ENCODE measurements around the gene MEST. TPM values are rescaled to one million over a fixed set of nuclear protein-coding genes. Genes with fewer than 3 reads are reported as not detected.
"Not testable (repeated sequence)": the region's sequence is repeated elsewhere in the genome, so short reads cannot be mapped to it uniquely, and the experiment has no call there.

Gene MEST
- polyA plus RNA-seq, 1 donor from 2014 or later, result 136 TPM

DNA sequence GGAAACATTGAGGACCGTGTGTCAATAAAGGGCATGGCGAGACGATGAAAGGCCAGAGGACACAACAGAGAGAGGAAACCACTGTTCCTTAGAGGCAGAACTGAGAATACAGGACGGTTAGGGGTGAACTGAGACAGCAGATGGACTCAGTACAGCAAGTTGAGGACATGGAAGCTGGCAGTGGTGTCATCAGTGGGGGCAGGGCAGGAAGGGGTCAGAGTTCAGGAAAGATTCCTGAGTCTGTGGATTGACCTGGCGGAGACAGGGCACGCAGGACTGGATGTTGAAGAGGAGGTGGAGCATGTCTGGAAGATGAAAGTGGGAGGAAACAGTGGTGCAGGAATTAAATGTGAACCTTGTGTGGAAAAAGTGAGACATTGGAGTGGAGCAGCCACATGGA, 46.0 kb downstream of the MEST start:
- TF ChIP-seq POLR2AphosphoS5 (IDR thresholded peaks at IDR 0.05), result peak; percentile 14
- not testable (repeated sequence) for H3K9me3 ChIP-seq (ENCODE audit: low read length); H3K79me2 ChIP-seq (replicated peaks; ENCODE audit: insufficient read depth, low read length); H4K20me1 ChIP-seq (ENCODE audit: insufficient read depth); H3K4me3 ChIP-seq (ENCODE audit: low read length); H3K27ac ChIP-seq (ENCODE audit: low read length); H2AFZ ChIP-seq (ENCODE audit: low read depth, low read length); H3K4me2 ChIP-seq (ENCODE audit: low read length); H3F3A ChIP-seq (ENCODE audit: insufficient read depth, low read length, poor library complexity, severe bottlenecking); H3K27me3 ChIP-seq (ENCODE audit: insufficient read depth, low read depth, low read length); H3K36me3 ChIP-seq (ENCODE audit: insufficient read depth, low read length); H3K9ac ChIP-seq (ENCODE audit: low read length); H3K9me2 ChIP-seq (ENCODE audit: insufficient read depth, low read length)

DNA sequence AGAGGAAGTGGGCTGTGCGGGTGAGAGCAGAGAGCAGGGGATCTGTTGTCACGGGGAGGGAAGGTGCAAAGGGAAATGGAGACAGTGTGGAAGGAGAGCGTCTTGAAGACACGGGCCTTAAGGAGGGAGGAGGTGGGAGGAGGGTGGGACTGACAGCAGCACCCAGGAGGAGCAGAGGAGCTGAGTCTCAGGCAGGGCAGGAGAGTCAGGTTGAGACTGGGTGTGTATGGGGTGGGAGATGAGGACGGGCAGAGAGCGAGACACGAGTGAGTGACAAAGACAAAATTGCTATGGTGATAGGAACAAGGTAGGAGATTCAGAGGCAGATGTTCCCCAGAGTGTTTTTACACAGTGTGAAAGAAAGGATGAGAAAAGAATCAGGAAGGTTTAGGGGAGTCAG, 49.4 kb downstream of the MEST start:
- H3K4me2 ChIP-seq (ENCODE audit: low read length); H3K4me3 ChIP-seq (ENCODE audit: low read length); H3K79me2 ChIP-seq (replicated peaks; ENCODE audit: insufficient read depth, low read length); H3K9me2 ChIP-seq (ENCODE audit: insufficient read depth, low read length); H3K27me3 ChIP-seq (ENCODE audit: insufficient read depth, low read depth, low read length); H3K36me3 ChIP-seq (ENCODE audit: insufficient read depth, low read length); H3K9me3 ChIP-seq (ENCODE audit: low read length); H3K27ac ChIP-seq (ENCODE audit: low read length); H2AFZ ChIP-seq (ENCODE audit: low read depth, low read length); H3F3A ChIP-seq (ENCODE audit: insufficient read depth, low read length, poor library complexity, severe bottlenecking); H4K20me1 ChIP-seq (ENCODE audit: insufficient read depth); H3K9ac ChIP-seq (ENCODE audit: low read length): not testable (repeated sequence)

DNA sequence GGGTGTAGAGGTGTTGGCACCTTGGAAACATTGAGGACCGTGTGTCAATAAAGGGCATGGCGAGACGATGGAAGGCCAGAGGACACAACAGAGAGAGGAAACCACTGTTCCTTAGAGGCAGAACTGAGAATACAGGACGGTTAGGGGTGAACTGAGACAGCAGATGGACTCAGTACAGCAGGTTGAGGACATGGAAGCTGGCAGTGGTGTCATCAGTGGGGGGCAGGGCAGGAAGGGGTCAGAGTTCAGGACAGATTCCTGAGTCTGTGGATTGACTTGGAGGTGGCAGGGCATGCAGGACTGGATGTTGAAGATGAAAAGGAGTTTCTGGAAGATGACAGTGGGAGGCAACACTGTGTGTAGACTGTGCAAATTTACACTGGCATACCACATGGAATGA, 50.4 kb downstream of the MEST start:
- H3K79me2 ChIP-seq (replicated peaks; ENCODE audit: insufficient read depth, low read length); H3K4me2 ChIP-seq (ENCODE audit: low read length); H3K9me3 ChIP-seq (ENCODE audit: low read length); H3K9me2 ChIP-seq (ENCODE audit: insufficient read depth, low read length); H3F3A ChIP-seq (ENCODE audit: insufficient read depth, low read length, poor library complexity, severe bottlenecking); H2AFZ ChIP-seq (ENCODE audit: low read depth, low read length); H3K27me3 ChIP-seq (ENCODE audit: insufficient read depth, low read depth, low read length); H3K36me3 ChIP-seq (ENCODE audit: insufficient read depth, low read length); H4K20me1 ChIP-seq (ENCODE audit: insufficient read depth); H3K4me3 ChIP-seq (ENCODE audit: low read length); H3K9ac ChIP-seq (ENCODE audit: low read length); H3K27ac ChIP-seq (ENCODE audit: low read length): not testable (repeated sequence)
- TF ChIP-seq POLR2AphosphoS5 (IDR thresholded peaks at IDR 0.05), result peak; percentile 9

DNA sequence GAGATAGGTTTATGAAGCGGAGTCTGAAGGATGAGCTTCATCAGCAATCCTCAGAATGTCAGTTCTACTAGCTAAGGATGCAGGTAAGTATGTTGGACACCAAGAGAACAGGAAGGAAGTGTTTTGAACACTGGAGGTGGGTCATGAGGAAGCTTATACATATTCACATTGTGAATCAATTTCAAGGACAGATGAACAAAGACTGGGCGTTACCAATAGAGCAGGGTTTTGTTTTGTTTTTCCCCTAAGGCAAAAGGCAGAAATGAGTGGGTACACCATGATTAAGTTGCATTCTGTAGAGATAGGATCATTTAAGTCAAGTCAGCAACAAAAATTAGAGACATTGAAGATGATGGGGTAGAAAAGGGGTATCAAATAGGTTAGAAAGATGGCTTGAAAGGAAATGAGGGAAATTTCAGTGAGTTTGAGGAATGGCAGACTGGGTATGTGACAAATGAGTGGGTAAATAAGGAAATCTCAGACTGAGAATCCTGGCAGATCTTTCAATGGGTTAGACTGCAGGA, 51.7 kb downstream of the MEST start:
- H3K9ac ChIP-seq (ENCODE audit: low read length), result no peak overlapping the region
- no peaks in the 10 kb centered on the region for H4K20me1 ChIP-seq (ENCODE audit: insufficient read depth)
- H3K36me3 ChIP-seq (ENCODE audit: insufficient read depth, low read length), result no peaks in the 10 kb centered on the region
- H3K9me2 ChIP-seq (ENCODE audit: insufficient read depth, low read length), result no peaks in the 10 kb centered on the region
- H3K79me2 ChIP-seq (replicated peaks; ENCODE audit: insufficient read depth, low read length), result no peaks in the 10 kb centered on the region
- H2AFZ ChIP-seq (ENCODE audit: low read depth, low read length), result no peak overlapping the region
- no peak overlapping the region for H3K4me2 ChIP-seq (ENCODE audit: low read length)
- H3K9me3 ChIP-seq (ENCODE audit: low read length), result no peaks in the 10 kb centered on the region
- H3K27ac ChIP-seq (ENCODE audit: low read length), result no peak overlapping the region
- no peak overlapping the region for H3K4me3 ChIP-seq (ENCODE audit: low read length)
- TF ChIP-seq MXI1 (conservative IDR thresholded peaks at IDR 0.05; ENCODE audit: poor library complexity, severe bottlenecking) (no peak), TAF1 (IDR thresholded peaks at IDR 0.05; ENCODE audit: low read depth) (no peak), EZH2 (IDR thresholded peaks at IDR 0.05; ENCODE audit: borderline replicate concordance, insufficient read depth, low read length, poor library complexity, severe bottlenecking) (no peak), POLR2AphosphoS5 (IDR thresholded peaks at IDR 0.05) (no peak), RAD21 (conservative IDR thresholded peaks at IDR 0.05) (no peak), EP300 (conservative IDR thresholded peaks at IDR 0.05; ENCODE audit: poor library complexity, severe bottlenecking) (no peak), SMC3 (conservative IDR thresholded peaks at IDR 0.05; ENCODE audit: poor library complexity) (no peak)
- TF ChIP-seq, protein P1, sequence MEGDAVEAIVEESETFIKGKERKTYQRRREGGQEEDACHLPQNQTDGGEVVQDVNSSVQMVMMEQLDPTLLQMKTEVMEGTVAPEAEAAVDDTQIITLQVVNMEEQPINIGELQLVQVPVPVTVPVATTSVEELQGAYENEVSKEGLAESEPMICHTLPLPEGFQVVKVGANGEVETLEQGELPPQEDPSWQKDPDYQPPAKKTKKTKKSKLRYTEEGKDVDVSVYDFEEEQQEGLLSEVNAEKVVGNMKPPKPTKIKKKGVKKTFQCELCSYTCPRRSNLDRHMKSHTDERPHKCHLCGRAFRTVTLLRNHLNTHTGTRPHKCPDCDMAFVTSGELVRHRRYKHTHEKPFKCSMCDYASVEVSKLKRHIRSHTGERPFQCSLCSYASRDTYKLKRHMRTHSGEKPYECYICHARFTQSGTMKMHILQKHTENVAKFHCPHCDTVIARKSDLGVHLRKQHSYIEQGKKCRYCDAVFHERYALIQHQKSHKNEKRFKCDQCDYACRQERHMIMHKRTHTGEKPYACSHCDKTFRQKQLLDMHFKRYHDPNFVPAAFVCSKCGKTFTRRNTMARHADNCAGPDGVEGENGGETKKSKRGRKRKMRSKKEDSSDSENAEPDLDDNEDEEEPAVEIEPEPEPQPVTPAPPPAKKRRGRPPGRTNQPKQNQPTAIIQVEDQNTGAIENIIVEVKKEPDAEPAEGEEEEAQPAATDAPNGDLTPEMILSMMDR (IDR thresholded peaks at IDR 0.05; ENCODE audit: poor library complexity, severe bottlenecking), result no peak
- TF ChIP-seq, protein P2, sequence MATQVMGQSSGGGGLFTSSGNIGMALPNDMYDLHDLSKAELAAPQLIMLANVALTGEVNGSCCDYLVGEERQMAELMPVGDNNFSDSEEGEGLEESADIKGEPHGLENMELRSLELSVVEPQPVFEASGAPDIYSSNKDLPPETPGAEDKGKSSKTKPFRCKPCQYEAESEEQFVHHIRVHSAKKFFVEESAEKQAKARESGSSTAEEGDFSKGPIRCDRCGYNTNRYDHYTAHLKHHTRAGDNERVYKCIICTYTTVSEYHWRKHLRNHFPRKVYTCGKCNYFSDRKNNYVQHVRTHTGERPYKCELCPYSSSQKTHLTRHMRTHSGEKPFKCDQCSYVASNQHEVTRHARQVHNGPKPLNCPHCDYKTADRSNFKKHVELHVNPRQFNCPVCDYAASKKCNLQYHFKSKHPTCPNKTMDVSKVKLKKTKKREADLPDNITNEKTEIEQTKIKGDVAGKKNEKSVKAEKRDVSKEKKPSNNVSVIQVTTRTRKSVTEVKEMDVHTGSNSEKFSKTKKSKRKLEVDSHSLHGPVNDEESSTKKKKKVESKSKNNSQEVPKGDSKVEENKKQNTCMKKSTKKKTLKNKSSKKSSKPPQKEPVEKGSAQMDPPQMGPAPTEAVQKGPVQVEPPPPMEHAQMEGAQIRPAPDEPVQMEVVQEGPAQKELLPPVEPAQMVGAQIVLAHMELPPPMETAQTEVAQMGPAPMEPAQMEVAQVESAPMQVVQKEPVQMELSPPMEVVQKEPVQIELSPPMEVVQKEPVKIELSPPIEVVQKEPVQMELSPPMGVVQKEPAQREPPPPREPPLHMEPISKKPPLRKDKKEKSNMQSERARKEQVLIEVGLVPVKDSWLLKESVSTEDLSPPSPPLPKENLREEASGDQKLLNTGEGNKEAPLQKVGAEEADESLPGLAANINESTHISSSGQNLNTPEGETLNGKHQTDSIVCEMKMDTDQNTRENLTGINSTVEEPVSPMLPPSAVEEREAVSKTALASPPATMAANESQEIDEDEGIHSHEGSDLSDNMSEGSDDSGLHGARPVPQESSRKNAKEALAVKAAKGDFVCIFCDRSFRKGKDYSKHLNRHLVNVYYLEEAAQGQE (IDR thresholded peaks at IDR 0.05; ENCODE audit: borderline replicate concordance), result no peak
- H3F3A ChIP-seq (ENCODE audit: insufficient read depth, low read length, poor library complexity, severe bottlenecking), result no peaks in the 10 kb centered on the region
- no peaks in the 10 kb centered on the region for H3K27me3 ChIP-seq (ENCODE audit: insufficient read depth, low read depth, low read length)
